Coronary artery (tissue), 2 donors: ENCODE data around the gene ANO1.

Experiments used
- DNase-seq: peaks from one replicate; pipeline ENCODE4 v3.0.0-alpha.2; 2017; ENCODE audit warnings: low spot score
- H3K27ac ChIP-seq, 2 donors: fragments of 200-600 bp; sonication (generic); one replicate each; pipeline ENCODE4 v1.5.1; 2016 to 2019
- H3K4me3 ChIP-seq: fragments of 200-600 bp; sonication (generic); 2 replicates; pipeline ENCODE4 v1.5.1; 2016; ENCODE audit warnings: mild to moderate bottlenecking, moderate library complexity
- CTCF ChIP-seq: fragments of 200-600 bp; sonication (generic); IDR thresholded peaks from one replicate; pipeline ENCODE4 v1.5.1; 2019; ENCODE audit warnings: antibody characterized with exemption

Gene ANO1

GRCh38 chr11:70055444-70055843 lies 22.7 kb upstream of the ANO1 start:
- no peak for DNase-seq
- Histone ChIP-seq H3K4me3 (no peak overlapping the region), H3K27ac (no peak overlapping the region)
- no peak for TF ChIP-seq CTCF

GRCh38 chr11:70057080-70057479 lies 21.0 kb upstream of the ANO1 start:
- Histone ChIP-seq H3K4me3 (no peak overlapping the region), H3K27ac (no peak overlapping the region)
- no peak for TF ChIP-seq CTCF
- no peak for DNase-seq

GRCh38 chr11:70059971-70060370 lies 18.1 kb upstream of the ANO1 start:
- no peak overlapping the region for H3K4me3 ChIP-seq
- no peak for TF ChIP-seq CTCF
- no peak overlapping the region for H3K27ac ChIP-seq
- peak; percentile 22 for DNase-seq

GRCh38 chr11:70060611-70061293 lies 17.4 kb upstream of the ANO1 start:
- peak; percentile 21 for DNase-seq
- H3K27ac ChIP-seq, result no peak overlapping the region
- TF ChIP-seq CTCF, result no peak
- H3K4me3 ChIP-seq, result no peak overlapping the region

- TF ChIP-seq CTCF, result no peak
- DNase-seq, result no peak
- Histone ChIP-seq H3K27ac (no peak overlapping the region), H3K4me3 (no peak overlapping the region)
Measured at GRCh38 chr11:70061734-70062133, 16.4 kb upstream of the ANO1 start.

GRCh38 chr11:70063121-70063520 lies 15.0 kb upstream of the ANO1 start:
- TF ChIP-seq CTCF, result no peak
- H3K27ac ChIP-seq, result no peak overlapping the region
- no peak overlapping the region for H3K4me3 ChIP-seq
- peak; percentile 21 for DNase-seq

GRCh38 chr11:70063555-70063954 lies 14.6 kb upstream of the ANO1 start:
- TF ChIP-seq CTCF, result no peak
- H3K27ac ChIP-seq, result no peak overlapping the region
- peak; percentile 9 for DNase-seq
- no peak overlapping the region for H3K4me3 ChIP-seq
